Measurements from ENCODE around the gene MIF4GD. TPM values are rescaled to one million over a fixed set of nuclear protein-coding genes. Genes with fewer than 3 reads are reported as not detected.
"Not testable (repeated sequence)": the region's sequence is repeated elsewhere in the genome, so short reads cannot be mapped to it uniquely, and the experiment has no call there.

The MIF4GD gene
- total RNA-seq, 1 donor from 2014 or later: 5.0 TPM

- Histone ChIP-seq H3K79me2 (ENCODE audit: insufficient read depth, low read length) (peaks cover 63% of the 10 kb centered on the region), H4K20me1 (ENCODE audit: insufficient read depth, low read length) (peaks cover 26% of the 10 kb centered on the region), H3K36me3 (ENCODE audit: insufficient read depth, low read length) (peaks cover 16% of the 10 kb centered on the region), H2AFZ (ENCODE audit: low read depth, low read length) (peak overlapping the region; percentile 97), H3K9ac (ENCODE audit: low read length) (peak overlapping the region; percentile 97), H3K27ac (ENCODE audit: low read depth, low read length) (peak overlapping the region; percentile 100), H3K4me2 (ENCODE audit: low read length) (peak overlapping the region; percentile 94), H3K27me3 (ENCODE audit: insufficient read depth, low read length) (no peaks in the 10 kb centered on the region), H3K4me1 (ENCODE audit: insufficient read depth, low read length) (peaks cover 17% of the 10 kb centered on the region), H3K4me3 (ENCODE audit: insufficient read depth, low read depth, low read length) (peak overlapping the region; percentile 93), H3K9me3 (ENCODE audit: insufficient read depth, low read depth, low read length) (no peaks in the 10 kb centered on the region)
- peak overlapping the region; percentile 91 for H3K4me3 Mint-ChIP-seq (ENCODE audit: unreplicated experiment)
- H3K4me1 Mint-ChIP-seq (ENCODE audit: low read depth, unreplicated experiment): peaks cover 26% of the 10 kb centered on the region
- no peaks in the 10 kb centered on the region for H3K9me3 Mint-ChIP-seq (ENCODE audit: unreplicated experiment)
- no peaks in the 10 kb centered on the region for H3K36me3 Mint-ChIP-seq (ENCODE audit: low read depth, unreplicated experiment)
- H3K27ac Mint-ChIP-seq (ENCODE audit: unreplicated experiment): peak overlapping the region; percentile 98
- FAIRE-seq: no peak
- no peaks in the 10 kb centered on the region for H3K27me3 Mint-ChIP-seq (ENCODE audit: low read depth, unreplicated experiment)
- DNase-seq (ENCODE audit: low read depth): no peak
- TF ChIP-seq EZH2 (IDR thresholded peaks at IDR 0.05; ENCODE audit: insufficient read depth, low read length): no peak
- no peak for TF ChIP-seq CTCF (IDR thresholded peaks at IDR 0.05; ENCODE audit: insufficient read depth, low read depth, low read length)
Measured at GRCh38 chr17:75260641-75261335, 10.2 kb downstream of the MIF4GD start.

- not testable (repeated sequence) for H3K36me3 Mint-ChIP-seq (ENCODE audit: low read depth, unreplicated experiment); H3K36me3 ChIP-seq (ENCODE audit: insufficient read depth, low read length); FAIRE-seq; H3K9ac ChIP-seq (ENCODE audit: low read length); H3K27ac ChIP-seq (ENCODE audit: low read depth, low read length); H3K9me3 ChIP-seq (ENCODE audit: insufficient read depth, low read depth, low read length); H2AFZ ChIP-seq (ENCODE audit: low read depth, low read length); H3K4me2 ChIP-seq (ENCODE audit: low read length); H3K9me3 Mint-ChIP-seq (ENCODE audit: unreplicated experiment); H3K4me3 Mint-ChIP-seq (ENCODE audit: unreplicated experiment); H3K27me3 Mint-ChIP-seq (ENCODE audit: low read depth, unreplicated experiment); H3K4me3 ChIP-seq (ENCODE audit: insufficient read depth, low read depth, low read length); H3K27me3 ChIP-seq (ENCODE audit: insufficient read depth, low read length); DNase-seq (ENCODE audit: low read depth); H3K27ac Mint-ChIP-seq (ENCODE audit: unreplicated experiment)
- peaks cover 19% of the 10 kb centered on the region for H3K4me1 Mint-ChIP-seq (ENCODE audit: low read depth, unreplicated experiment)
- Histone ChIP-seq H3K4me1 (ENCODE audit: insufficient read depth, low read length) (peaks cover 10% of the 10 kb centered on the region), H3K79me2 (ENCODE audit: insufficient read depth, low read length) (peaks cover 52% of the 10 kb centered on the region), H4K20me1 (ENCODE audit: insufficient read depth, low read length) (peaks cover 26% of the 10 kb centered on the region)
Measured at GRCh38 chr17:75257228-75257627, 13.8 kb downstream of the MIF4GD start.

- not testable (repeated sequence) for H3K9ac ChIP-seq (ENCODE audit: low read length); H3K9me3 Mint-ChIP-seq (ENCODE audit: unreplicated experiment); H3K9me3 ChIP-seq (ENCODE audit: insufficient read depth, low read depth, low read length); H3K27me3 ChIP-seq (ENCODE audit: insufficient read depth, low read length); H3K4me1 ChIP-seq (ENCODE audit: insufficient read depth, low read length); H3K4me2 ChIP-seq (ENCODE audit: low read length); H3K4me3 ChIP-seq (ENCODE audit: insufficient read depth, low read depth, low read length); H2AFZ ChIP-seq (ENCODE audit: low read depth, low read length); DNase-seq (ENCODE audit: low read depth); H3K36me3 Mint-ChIP-seq (ENCODE audit: low read depth, unreplicated experiment); H3K4me3 Mint-ChIP-seq (ENCODE audit: unreplicated experiment); H3K36me3 ChIP-seq (ENCODE audit: insufficient read depth, low read length); H3K27me3 Mint-ChIP-seq (ENCODE audit: low read depth, unreplicated experiment); FAIRE-seq; H3K27ac ChIP-seq (ENCODE audit: low read depth, low read length)
- Mint-ChIP-seq H3K4me1 (ENCODE audit: low read depth, unreplicated experiment) (peaks cover 19% of the 10 kb centered on the region), H3K27ac (ENCODE audit: unreplicated experiment) (peak overlapping the region; percentile 41)
- Histone ChIP-seq H3K79me2 (ENCODE audit: insufficient read depth, low read length) (peaks cover 50% of the 10 kb centered on the region), H4K20me1 (ENCODE audit: insufficient read depth, low read length) (peaks cover 37% of the 10 kb centered on the region)
Measured at GRCh38 chr17:75255954-75256698, 14.9 kb downstream of the MIF4GD start.
